Medulla oblongata (tissue), 1 donor: ENCODE results near the gene C2.
"Not testable (repeated sequence)": the region's sequence is repeated elsewhere in the genome, so short reads cannot be mapped to it uniquely, and the experiment has no call there.

Experiments used
- DNase-seq: peaks from one replicate; pipeline ENCODE4 v3.0.0-alpha.2; 2015; ENCODE audit errors: extremely low spot score

Gene C2

DNA sequence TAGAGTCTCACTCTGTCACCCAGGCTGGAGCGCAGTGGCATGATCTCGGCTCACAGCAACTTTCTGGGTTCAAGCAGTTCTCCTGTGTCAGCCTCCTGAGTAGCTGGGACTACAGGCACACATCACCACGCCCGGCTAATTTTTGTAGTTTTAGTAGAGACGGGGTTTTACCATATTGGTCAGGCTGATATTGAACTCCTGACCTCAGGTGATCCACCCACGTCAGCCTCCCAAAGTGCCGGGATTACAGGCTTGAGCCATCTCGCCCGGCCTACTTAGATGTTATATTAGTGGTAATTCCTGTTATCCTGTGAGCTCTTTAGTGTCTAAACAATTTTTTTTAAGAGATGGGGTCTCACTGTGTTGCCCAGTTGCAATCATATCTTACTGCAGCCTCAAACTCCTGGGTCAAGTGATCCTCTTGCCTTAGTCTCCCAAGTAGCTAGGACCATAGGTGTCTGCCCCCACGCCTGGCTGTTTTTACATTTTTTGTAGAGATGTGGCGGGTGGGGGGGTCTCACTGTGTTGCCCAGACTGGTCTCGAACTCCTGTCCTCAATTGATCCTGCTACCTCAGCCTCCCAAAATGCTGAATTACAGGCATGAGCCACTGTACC is 50.4 kb downstream of the C2 start:
- no peak for DNase-seq

DNA sequence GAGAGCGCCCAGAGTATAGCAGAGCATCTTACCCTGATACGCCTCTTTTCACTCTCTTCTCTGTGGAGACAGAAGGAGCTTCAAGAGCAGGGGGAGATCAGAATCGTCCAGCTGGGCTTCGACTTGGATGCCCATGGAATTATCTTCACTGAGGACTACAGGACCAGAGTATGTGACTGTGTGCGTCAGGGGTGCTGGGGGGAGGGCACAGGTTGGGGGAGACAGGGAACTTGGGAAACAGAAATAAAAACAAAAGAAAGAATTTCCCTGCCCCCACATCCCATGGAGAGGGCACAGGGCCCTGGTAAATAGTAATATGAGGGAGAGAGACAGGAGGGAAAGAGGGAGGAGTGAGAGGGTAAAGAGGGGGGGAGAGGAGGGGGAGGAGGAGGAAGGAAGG is 51.3 kb downstream of the C2 start:
- no peak for DNase-seq

GRCh38 chr6:31979238-31979898 is 51.9 kb downstream of the C2 start:
- no peak for DNase-seq

- not testable (repeated sequence) for DNase-seq
Observed at GRCh38 chr6:31980195-31980876, 52.8 kb downstream of the C2 start.

DNA sequence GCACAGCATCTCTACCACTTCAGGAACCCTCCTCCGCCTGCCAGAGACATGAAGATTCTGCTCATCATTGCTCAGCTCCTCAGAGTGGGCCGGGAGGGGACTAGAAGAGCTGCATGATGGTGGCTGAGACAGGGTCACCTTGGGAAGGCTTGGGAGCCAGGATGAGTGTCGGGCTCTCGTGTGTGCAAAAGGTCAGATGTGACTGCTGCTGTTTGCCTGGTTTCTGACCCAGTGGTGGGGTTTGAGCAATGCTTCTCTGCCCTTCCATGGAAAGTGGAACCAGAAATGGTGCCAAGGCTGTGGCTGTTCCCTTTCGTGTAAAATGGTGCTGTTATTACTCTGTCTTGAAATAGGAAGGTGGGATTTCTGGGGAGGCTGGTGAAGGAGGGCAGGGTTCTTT is 53.5 kb downstream of the C2 start:
- DNase-seq: not testable (repeated sequence)

GRCh38 chr6:31981744-31982143 is 54.2 kb downstream of the C2 start, which contains the start of gene C4A:
C4A (plus strand) TSS chr6:31982057; CDS start chr6:31982108, 51 bp downstream.
- not testable (repeated sequence) for DNase-seq

- DNase-seq: not testable (repeated sequence)
Observed at GRCh38 chr6:31989363-31989762, 61.8 kb downstream of the C2 start.

- DNase-seq: not testable (repeated sequence)
Observed at GRCh38 chr6:31994421-31994820, 66.9 kb downstream of the C2 start.
